H1 (cell line): ENCODE measurements around the gene ABCD1. TPM values are rescaled to one million over a fixed set of nuclear protein-coding genes. Genes with fewer than 3 reads are reported as not detected.

Experiments
- CHD2 ChIP-seq: IDR thresholded peaks from 2 replicates; pipeline ENCODE4 v1.6.1; 2012; ENCODE audit warnings: low read length, improper control_type of control experiment
- CHD7 ChIP-seq: fragments of 300-600 bp; sonication (generic); IDR thresholded peaks from 2 replicates; pipeline ENCODE4 v1.7.1; 2012; ENCODE audit warnings: low read length, moderate library complexity, mild to moderate bottlenecking, inconsistent platforms; ENCODE audit not compliant: insufficient replicate concordance
- JUN ChIP-seq: IDR thresholded peaks from 2 replicates; pipeline ENCODE4 v1.6.1; 2011; ENCODE audit warnings: low read depth, mild to moderate bottlenecking, improper control_type of control experiment, low read length
- KDM4A ChIP-seq: IDR thresholded peaks from one replicate; pipeline ENCODE4 v1.7.1; 2012; ENCODE audit warnings: low read depth, mild to moderate bottlenecking, moderate library complexity, low read length, inconsistent platforms; ENCODE audit not compliant: severe bottlenecking
- POU5F1 ChIP-seq: IDR thresholded peaks from 2 replicates; pipeline ENCODE4 v1.6.1; 2011; ENCODE audit warnings: low read depth, mild to moderate bottlenecking, low read length, moderate library complexity
- RNF2 ChIP-seq: fragments of 200-900, 300-1000 bp; sonication (generic); IDR thresholded peaks from 2 replicates; pipeline ENCODE4 v1.7.1; 2016; ENCODE audit warnings: borderline replicate concordance, low read depth, mild to moderate bottlenecking, antibody characterized with exemption, low read length; ENCODE audit not compliant: poor library complexity, severe bottlenecking; ENCODE audit errors: missing control alignments
- SAP30 ChIP-seq: fragments of 300-600 bp; sonication (generic); IDR thresholded peaks from 2 replicates; pipeline ENCODE4 v1.7.1; 2012; ENCODE audit warnings: low read length, moderate library complexity, mild to moderate bottlenecking, inconsistent platforms; ENCODE audit not compliant: insufficient read depth, insufficient replicate concordance
- SIN3A ChIP-seq, 2 experiments: IDR thresholded peaks in 1 of 2; conservative IDR thresholded peaks in 1 of 2; 2 replicates each; pipeline ENCODE4 v1.6.1; 2011 to 2012; ENCODE audit warnings: low read length in 2 of 2, improper control_type of control experiment in 1 of 2, low read depth in 1 of 2, mild to moderate bottlenecking in 1 of 2
- polyA plus RNA-seq, 7 experiments: library from polyadenylated mRNA; depleted of rRNA in 3 of 7; stranded (reverse) in 5 of 7; unstranded in 2 of 7; fragments of >200 nt in 5 of 7; fragments of 200-250 nt in 2 of 7; gene quantifications; 1 replicate in 5 of 7; 2 replicates in 1 of 7; 4 replicates in 1 of 7; pipeline versions ENCODE4 v1.2.1 to v1.2.3, GENCODE V29; 2011 to 2013; ENCODE audit warnings: missing spikeins in 2 of 7, mixed read lengths in 2 of 7
- total RNA-seq: library from RNA; stranded (reverse); fragmentation: NEBNext Ultra II Directional; extraction: Animal tissue kit (Norgen Biotek cat#: 25700); gene quantifications from 2 replicates; pipeline ENCODE4 v1.2.1, GENCODE V29; 2021
- TF ChIP-seq, protein P1 (sequence below): IDR thresholded peaks from 2 replicates; pipeline ENCODE4 v1.6.1; 2011; ENCODE audit warnings: low read depth, mild to moderate bottlenecking, low read length; ENCODE audit not compliant: insufficient read depth

ABCD1 gene
- total and polyA plus RNA-seq, 2 of the 8 experiments (the other 6 are each of a cell fraction or from before 2014, with no cell fraction given) = 3.1 to 6.6 TPM

- TF ChIP-seq, protein P1, sequence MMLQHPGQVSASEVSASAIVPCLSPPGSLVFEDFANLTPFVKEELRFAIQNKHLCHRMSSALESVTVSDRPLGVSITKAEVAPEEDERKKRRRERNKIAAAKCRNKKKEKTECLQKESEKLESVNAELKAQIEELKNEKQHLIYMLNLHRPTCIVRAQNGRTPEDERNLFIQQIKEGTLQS = no peak
- TF ChIP-seq SAP30 (no peak), CHD2 (no peak), RNF2 (no peak), SIN3A (conservative IDR thresholded peaks at IDR 0.05 in 1 of 2, IDR thresholded peaks at IDR 0.05 in 1 of 2; ENCODE audit: low read depth in 1 of 2, low read length in 2 of 2) (no peak), POU5F1 (no peak), KDM4A (no peak), CHD7 (no peak), JUN (no peak)
Observed at GRCh38 chrX:153793291-153793690, 68.6 kb downstream of the ABCD1 start (continued).
